ENCODE results near the gene CD300LB. TPM values are rescaled to one million over a fixed set of nuclear protein-coding genes. Genes with fewer than 3 reads are reported as not detected.
"Not testable (repeated sequence)": the region's sequence is repeated elsewhere in the genome, so short reads cannot be mapped to it uniquely, and the experiment has no call there.

CD300LB gene
- total RNA-seq, 1 donor from 2014 or later = not detected

- H3K4me3 ChIP-seq (ENCODE audit: low read length in 3 of 3) = no peak overlapping the region
- H3K4me1 ChIP-seq (ENCODE audit: control insufficient read depth in 3 of 3, insufficient read depth in 3 of 3, low read length in 3 of 3) = peaks cover 6 to 15% (median 12%) of the 10 kb centered on the region in 3 donors
- no peaks in the 10 kb centered on the region for H3K27me3 ChIP-seq (ENCODE audit: control insufficient read depth in 3 of 3, insufficient read depth in 3 of 3, low read length in 3 of 3)
- H3K27ac ChIP-seq (ENCODE audit: low read depth, low read length) = no peak overlapping the region
- no peaks in the 10 kb centered on the region for H3K36me3 ChIP-seq (ENCODE audit: control insufficient read depth in 3 of 3, insufficient read depth in 3 of 3, low read length in 3 of 3)
- H3K9me3 ChIP-seq (ENCODE audit: control insufficient read depth in 3 of 3, low read length in 3 of 3) = no peaks in the 10 kb centered on the region
- H3K9ac ChIP-seq (ENCODE audit: low read depth in 1 of 3, low read length in 3 of 3) = no peak overlapping the region
Observed at GRCh38 chr17:74508156-74508555, 23.1 kb downstream of the CD300LB start.

GRCh38 chr17:74503949-74504348 lies 27.3 kb downstream of the CD300LB start:
- H3K4me3 ChIP-seq (ENCODE audit: low read length in 3 of 3); H3K36me3 ChIP-seq (ENCODE audit: control insufficient read depth in 3 of 3, insufficient read depth in 3 of 3, low read length in 3 of 3); H3K4me1 ChIP-seq (ENCODE audit: control insufficient read depth in 3 of 3, insufficient read depth in 3 of 3, low read length in 3 of 3); H3K9ac ChIP-seq (ENCODE audit: low read depth in 1 of 3, low read length in 3 of 3); H3K27ac ChIP-seq (ENCODE audit: low read depth, low read length); H3K9me3 ChIP-seq (ENCODE audit: control insufficient read depth in 3 of 3, low read length in 3 of 3); H3K27me3 ChIP-seq (ENCODE audit: control insufficient read depth in 3 of 3, insufficient read depth in 3 of 3, low read length in 3 of 3): not testable (repeated sequence)

- no peak overlapping the region for H3K9ac ChIP-seq (ENCODE audit: low read depth in 1 of 3, low read length in 3 of 3)
- H3K27me3 ChIP-seq (ENCODE audit: control insufficient read depth in 3 of 3, insufficient read depth in 3 of 3, low read length in 3 of 3) = peaks cover 0 to 4% (median 0%) of the 10 kb centered on the region in 3 donors
- no peak overlapping the region for H3K27ac ChIP-seq (ENCODE audit: low read depth, low read length)
Observed at GRCh38 chr17:74502861-74503260, 28.4 kb downstream of the CD300LB start.

GRCh38 chr17:74499992-74500391 lies 31.3 kb downstream of the CD300LB start:
- Histone ChIP-seq H3K4me1 (ENCODE audit: control insufficient read depth in 3 of 3, insufficient read depth in 3 of 3, low read length in 3 of 3) (peaks cover 0 to 3% (median 0%) of the 10 kb centered on the region in 3 donors), H3K9ac (ENCODE audit: low read depth in 1 of 3, low read length in 3 of 3) (no peak overlapping the region), H3K36me3 (ENCODE audit: control insufficient read depth in 3 of 3, insufficient read depth in 3 of 3, low read length in 3 of 3) (no peaks in the 10 kb centered on the region), H3K4me3 (ENCODE audit: low read length in 3 of 3) (no peak overlapping the region), H3K27me3 (ENCODE audit: control insufficient read depth in 3 of 3, insufficient read depth in 3 of 3, low read length in 3 of 3) (peaks cover 0 to 4% (median 0%) of the 10 kb centered on the region in 3 donors), H3K9me3 (ENCODE audit: control insufficient read depth in 3 of 3, low read length in 3 of 3) (no peaks in the 10 kb centered on the region), H3K27ac (ENCODE audit: low read depth, low read length) (no peak overlapping the region)

More at GRCh38 chr17:74502861-74503260, 28.4 kb downstream of the CD300LB start:
- H3K9me3 ChIP-seq (ENCODE audit: control insufficient read depth in 3 of 3, low read length in 3 of 3) = no peaks in the 10 kb centered on the region
- H3K4me3 ChIP-seq (ENCODE audit: low read length in 3 of 3) = no peak overlapping the region
- peaks cover 0 to 3% (median 0%) of the 10 kb centered on the region in 3 donors for H3K4me1 ChIP-seq (ENCODE audit: control insufficient read depth in 3 of 3, insufficient read depth in 3 of 3, low read length in 3 of 3)
- H3K36me3 ChIP-seq (ENCODE audit: control insufficient read depth in 3 of 3, insufficient read depth in 3 of 3, low read length in 3 of 3) = no peaks in the 10 kb centered on the region

GRCh38 chr17:74497471-74497870 lies 33.8 kb downstream of the CD300LB start:
- H3K4me3 ChIP-seq (ENCODE audit: low read length in 3 of 3) = no peak overlapping the region
- H3K9ac ChIP-seq (ENCODE audit: low read depth in 1 of 3, low read length in 3 of 3) = no peak overlapping the region
- H3K36me3 ChIP-seq (ENCODE audit: control insufficient read depth in 3 of 3, insufficient read depth in 3 of 3, low read length in 3 of 3) = no peaks in the 10 kb centered on the region
- peaks cover 0 to 7% (median 4%) of the 10 kb centered on the region in 3 donors for H3K4me1 ChIP-seq (ENCODE audit: control insufficient read depth in 3 of 3, insufficient read depth in 3 of 3, low read length in 3 of 3)
- H3K9me3 ChIP-seq (ENCODE audit: control insufficient read depth in 3 of 3, low read length in 3 of 3) = no peaks in the 10 kb centered on the region
- H3K27ac ChIP-seq (ENCODE audit: low read depth, low read length) = no peak overlapping the region
- peaks cover 0 to 4% (median 0%) of the 10 kb centered on the region in 3 donors for H3K27me3 ChIP-seq (ENCODE audit: control insufficient read depth in 3 of 3, insufficient read depth in 3 of 3, low read length in 3 of 3)

- peaks cover 0 to 7% (median 5%) of the 10 kb centered on the region in 3 donors for H3K4me1 ChIP-seq (ENCODE audit: control insufficient read depth in 3 of 3, insufficient read depth in 3 of 3, low read length in 3 of 3)
- peak overlapping the region in 1 of 3 donors; percentile 1 for H3K9ac ChIP-seq (ENCODE audit: low read depth in 1 of 3, low read length in 3 of 3)
- no peaks in the 10 kb centered on the region for H3K27me3 ChIP-seq (ENCODE audit: control insufficient read depth in 3 of 3, insufficient read depth in 3 of 3, low read length in 3 of 3)
- no peak overlapping the region for H3K27ac ChIP-seq (ENCODE audit: low read depth, low read length)
- H3K9me3 ChIP-seq (ENCODE audit: control insufficient read depth in 3 of 3, low read length in 3 of 3) = no peaks in the 10 kb centered on the region
- no peaks in the 10 kb centered on the region for H3K36me3 ChIP-seq (ENCODE audit: control insufficient read depth in 3 of 3, insufficient read depth in 3 of 3, low read length in 3 of 3)
- no peak overlapping the region for H3K4me3 ChIP-seq (ENCODE audit: low read length in 3 of 3)
Observed at GRCh38 chr17:74493331-74493833, 37.9 kb downstream of the CD300LB start.

GRCh38 chr17:74491626-74492025 lies 39.6 kb downstream of the CD300LB start:
- Histone ChIP-seq H3K27me3 (ENCODE audit: control insufficient read depth in 3 of 3, insufficient read depth in 3 of 3, low read length in 3 of 3) (no peaks in the 10 kb centered on the region), H3K9ac (ENCODE audit: low read depth in 1 of 3, low read length in 3 of 3) (no peak overlapping the region), H3K9me3 (ENCODE audit: control insufficient read depth in 3 of 3, low read length in 3 of 3) (no peaks in the 10 kb centered on the region), H3K4me1 (ENCODE audit: control insufficient read depth in 3 of 3, insufficient read depth in 3 of 3, low read length in 3 of 3) (peaks cover 0 to 9% (median 8%) of the 10 kb centered on the region in 3 donors), H3K4me3 (ENCODE audit: low read length in 3 of 3) (no peak overlapping the region), H3K27ac (ENCODE audit: low read depth, low read length) (no peak overlapping the region), H3K36me3 (ENCODE audit: control insufficient read depth in 3 of 3, insufficient read depth in 3 of 3, low read length in 3 of 3) (no peaks in the 10 kb centered on the region)

- no peaks in the 10 kb centered on the region for H3K36me3 ChIP-seq (ENCODE audit: control insufficient read depth in 3 of 3, insufficient read depth in 3 of 3, low read length in 3 of 3)
- peaks cover 6 to 18% (median 16%) of the 10 kb centered on the region in 3 donors for H3K4me1 ChIP-seq (ENCODE audit: control insufficient read depth in 3 of 3, insufficient read depth in 3 of 3, low read length in 3 of 3)
- H3K27me3 ChIP-seq (ENCODE audit: control insufficient read depth in 3 of 3, insufficient read depth in 3 of 3, low read length in 3 of 3) = no peaks in the 10 kb centered on the region
- H3K9me3 ChIP-seq (ENCODE audit: control insufficient read depth in 3 of 3, low read length in 3 of 3) = no peaks in the 10 kb centered on the region
- no peak overlapping the region for H3K4me3 ChIP-seq (ENCODE audit: low read length in 3 of 3)
- no peak overlapping the region for H3K9ac ChIP-seq (ENCODE audit: low read depth in 1 of 3, low read length in 3 of 3)
- H3K27ac ChIP-seq (ENCODE audit: low read depth, low read length) = no peak overlapping the region
Observed at GRCh38 chr17:74490716-74491115, 40.6 kb downstream of the CD300LB start.

- not testable (repeated sequence) for H3K27me3 ChIP-seq (ENCODE audit: control insufficient read depth in 3 of 3, insufficient read depth in 3 of 3, low read length in 3 of 3); H3K4me3 ChIP-seq (ENCODE audit: low read length in 3 of 3); H3K36me3 ChIP-seq (ENCODE audit: control insufficient read depth in 3 of 3, insufficient read depth in 3 of 3, low read length in 3 of 3); H3K27ac ChIP-seq (ENCODE audit: low read depth, low read length); H3K9ac ChIP-seq (ENCODE audit: low read depth in 1 of 3, low read length in 3 of 3); H3K9me3 ChIP-seq (ENCODE audit: control insufficient read depth in 3 of 3, low read length in 3 of 3)
- H3K4me1 ChIP-seq (ENCODE audit: control insufficient read depth in 3 of 3, insufficient read depth in 3 of 3, low read length in 3 of 3) = peaks cover 13 to 35% (median 35%) of the 10 kb centered on the region in 3 donors
Observed at GRCh38 chr17:74488276-74488675, 43.0 kb downstream of the CD300LB start.

GRCh38 chr17:74485841-74486240 lies 45.4 kb downstream of the CD300LB start:
- no peak overlapping the region for H3K4me3 ChIP-seq (ENCODE audit: low read length in 3 of 3)
- peaks cover 13 to 33% (median 28%) of the 10 kb centered on the region in 3 donors for H3K4me1 ChIP-seq (ENCODE audit: control insufficient read depth in 3 of 3, insufficient read depth in 3 of 3, low read length in 3 of 3)
- no peaks in the 10 kb centered on the region for H3K9me3 ChIP-seq (ENCODE audit: control insufficient read depth in 3 of 3, low read length in 3 of 3)
- peak overlapping the region in 1 of 3 donors; percentile 54 for H3K9ac ChIP-seq (ENCODE audit: low read depth in 1 of 3, low read length in 3 of 3)
- peak overlapping the region; percentile 82 for H3K27ac ChIP-seq (ENCODE audit: low read depth, low read length)
- no peaks in the 10 kb centered on the region for H3K36me3 ChIP-seq (ENCODE audit: control insufficient read depth in 3 of 3, insufficient read depth in 3 of 3, low read length in 3 of 3)
- H3K27me3 ChIP-seq (ENCODE audit: control insufficient read depth in 3 of 3, insufficient read depth in 3 of 3, low read length in 3 of 3) = no peaks in the 10 kb centered on the region
